ENCODE results near the gene CHST11.

Gene CHST11

DNA sequence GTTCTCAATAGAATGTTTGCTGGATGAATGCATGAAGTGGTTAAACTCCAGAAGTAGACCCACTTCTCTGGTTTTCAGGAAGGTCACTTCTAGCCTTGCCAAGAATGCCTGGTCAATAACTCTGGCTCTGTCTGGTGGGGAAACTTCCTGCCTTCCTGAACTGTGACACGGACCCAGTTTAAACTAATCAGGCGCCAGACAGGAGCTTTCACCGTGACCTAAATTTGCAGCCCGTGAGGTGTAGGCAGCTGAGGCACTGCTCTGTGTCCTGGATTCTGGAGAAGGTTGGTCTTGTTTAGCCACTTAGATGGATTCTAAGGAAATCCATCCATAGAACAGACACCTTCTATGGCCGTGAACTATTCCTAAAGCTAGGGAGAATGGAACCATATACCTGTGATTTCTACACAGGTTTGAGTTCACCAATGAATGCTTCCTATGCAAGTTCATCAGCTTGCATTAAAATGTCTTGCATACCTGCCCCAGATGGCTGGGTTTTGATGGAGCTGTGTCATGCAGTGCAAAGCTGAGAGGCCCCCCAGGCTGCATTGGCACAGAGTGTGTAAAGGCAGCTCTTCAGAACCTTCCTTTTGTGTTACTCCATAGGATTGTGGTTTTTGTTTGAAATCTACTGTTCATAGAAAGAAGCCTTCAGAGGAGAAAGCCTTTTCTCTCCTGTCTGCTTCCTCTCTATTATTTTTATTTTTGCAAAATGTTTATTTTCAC lies 4.4 kb downstream of the CHST11 start:
- DNase-seq = no peak

DNA sequence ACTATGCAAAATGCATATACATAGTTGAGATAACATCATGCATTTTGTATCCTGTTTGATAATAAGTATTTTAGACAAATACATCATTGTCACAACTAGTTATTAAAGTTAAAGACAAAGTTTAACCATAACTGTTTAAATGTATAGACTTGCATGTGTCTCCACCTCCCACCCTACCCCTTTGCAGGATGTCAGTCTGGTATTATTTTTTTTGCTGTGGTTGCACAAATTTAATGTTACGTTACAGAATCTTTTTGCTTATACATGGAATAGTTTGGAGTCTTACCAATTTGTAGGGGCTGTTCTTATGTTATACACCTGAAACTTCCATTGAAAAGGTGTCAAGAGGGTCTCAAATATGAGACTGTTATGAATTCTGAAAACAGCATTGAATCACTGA lies 5.6 kb downstream of the CHST11 start:
- no peak for DNase-seq

DNA sequence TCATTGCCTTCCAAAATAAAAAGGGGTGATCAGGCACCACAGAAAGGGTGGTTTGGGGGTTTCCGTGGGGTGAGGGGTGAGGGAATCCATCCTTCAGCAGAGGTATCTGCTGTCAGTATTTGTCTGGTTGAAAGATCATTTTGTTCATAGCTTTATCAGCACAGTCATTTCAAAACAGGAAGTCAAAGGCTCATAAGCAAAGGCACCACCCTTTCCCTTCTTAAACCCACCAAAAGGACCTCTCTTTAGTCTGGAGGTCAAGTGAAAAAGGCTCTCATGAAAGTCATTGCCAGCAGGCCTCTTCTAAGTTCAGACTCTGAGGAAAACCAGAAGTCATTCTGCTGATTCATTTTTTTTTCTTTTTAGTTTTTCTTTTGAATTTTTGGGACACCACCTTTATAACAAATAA lies 6.2 kb downstream of the CHST11 start:
- DNase-seq = no peak

DNA sequence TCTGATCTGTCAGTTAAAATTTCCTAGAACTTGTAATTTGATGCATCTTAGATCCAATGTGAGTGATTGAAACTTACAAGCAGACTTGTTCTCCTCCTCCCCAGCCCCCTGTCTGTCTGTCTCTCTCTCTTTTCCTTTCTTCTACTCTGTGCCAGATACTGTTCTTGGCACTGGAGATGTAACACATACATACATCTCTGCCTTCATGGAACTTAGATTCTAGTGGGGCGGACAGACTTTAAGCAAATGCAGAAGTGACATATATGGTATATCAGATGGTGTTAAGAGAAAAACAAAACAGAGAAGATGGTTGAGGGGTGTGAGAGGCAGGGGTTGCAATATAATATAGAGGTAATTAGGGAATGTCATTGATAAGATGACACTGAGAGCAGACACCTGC lies 6.6 kb downstream of the CHST11 start:
- no peak for DNase-seq

DNA sequence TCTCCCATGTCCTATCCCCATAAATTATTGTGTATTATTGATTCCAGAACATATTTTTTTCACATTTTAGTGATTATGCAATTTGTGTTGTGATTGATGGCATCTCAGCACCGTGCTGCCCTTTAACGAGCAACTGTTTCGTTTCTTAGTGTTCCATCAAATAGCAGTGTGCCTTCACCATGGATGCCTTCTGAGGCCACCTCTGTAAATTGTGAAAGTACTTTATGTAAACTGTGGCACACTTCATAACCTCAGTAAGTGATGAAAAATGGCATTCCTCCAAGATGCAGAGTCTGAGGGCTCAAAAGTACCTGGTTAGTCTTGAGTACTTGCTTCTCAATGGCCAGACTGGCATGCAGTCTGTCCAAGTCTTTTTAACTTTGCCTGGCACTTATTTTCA lies 8.2 kb downstream of the CHST11 start:
- DNase-seq = no peak

DNA sequence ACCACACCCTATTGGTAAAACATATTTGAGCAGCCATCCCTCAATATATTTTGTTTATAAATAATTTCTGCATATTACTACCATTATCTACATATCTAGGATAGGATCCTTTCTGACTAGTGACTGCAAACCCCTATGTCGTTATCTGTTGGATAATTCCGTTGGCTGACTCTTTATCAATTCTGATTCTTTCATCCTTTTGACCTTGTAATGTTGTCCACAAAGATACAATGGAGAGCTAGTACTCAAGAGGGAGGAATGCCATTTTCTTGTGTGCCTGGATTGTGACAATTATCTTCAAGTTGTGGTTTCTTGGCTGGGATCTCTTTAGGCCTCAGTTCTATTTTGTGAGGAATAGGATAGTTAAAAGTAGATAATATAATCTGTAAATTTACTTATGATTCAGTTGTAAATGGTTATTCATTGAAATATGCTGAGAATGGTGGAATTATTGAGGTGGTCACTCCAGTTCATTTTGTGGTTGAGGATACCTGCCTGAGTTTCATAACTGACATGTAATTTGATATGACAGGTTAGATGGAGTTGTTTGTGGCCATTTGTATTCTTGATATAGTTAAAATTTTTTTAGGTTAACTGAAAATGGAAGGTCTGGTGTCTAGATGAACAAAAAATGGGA lies 10.1 kb downstream of the CHST11 start:
- DNase-seq = no peak

DNA sequence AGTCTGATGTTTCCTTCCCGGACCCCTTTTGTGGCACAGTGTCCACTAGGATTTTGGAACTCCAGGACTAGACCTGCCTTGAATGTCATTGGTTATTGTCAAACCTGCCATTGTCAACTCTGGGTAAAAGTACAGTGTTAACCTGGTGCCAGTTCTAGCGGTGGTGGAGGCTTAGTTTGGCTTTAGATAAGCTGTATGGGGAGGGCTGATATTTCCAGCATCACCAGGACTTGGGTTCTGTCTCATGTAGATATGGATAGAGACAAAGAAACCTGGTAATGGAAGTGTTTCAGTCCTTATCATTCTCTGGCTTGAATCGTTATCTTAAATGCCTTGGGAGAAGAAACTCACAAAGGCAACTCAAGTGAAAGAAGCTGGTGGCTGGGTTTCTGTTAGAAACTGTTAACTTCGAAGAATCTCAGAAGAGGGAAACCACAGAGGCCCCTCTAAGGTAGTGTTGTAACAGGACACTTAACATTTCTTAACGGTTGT lies 10.6 kb downstream of the CHST11 start:
- no peak for DNase-seq

DNA sequence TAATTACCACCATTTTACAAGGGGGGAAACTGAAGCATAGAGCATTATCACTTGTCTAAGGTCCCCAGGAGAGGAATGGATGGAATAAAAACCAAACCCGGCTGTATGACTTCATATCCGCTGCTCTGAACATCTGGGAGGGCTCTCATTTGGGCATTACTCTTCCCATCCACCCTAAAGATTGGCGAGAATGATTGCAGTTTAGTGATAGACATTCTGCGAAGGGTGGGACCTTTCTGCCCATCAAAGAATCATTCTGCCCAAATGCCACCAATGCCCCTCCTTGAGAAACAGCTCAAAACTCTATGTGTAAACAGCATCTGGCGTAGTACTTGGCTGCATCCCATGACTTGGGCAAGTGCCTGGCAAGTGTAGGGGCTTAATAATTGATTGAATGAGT lies 11.6 kb downstream of the CHST11 start:
- DNase-seq = no peak

DNA sequence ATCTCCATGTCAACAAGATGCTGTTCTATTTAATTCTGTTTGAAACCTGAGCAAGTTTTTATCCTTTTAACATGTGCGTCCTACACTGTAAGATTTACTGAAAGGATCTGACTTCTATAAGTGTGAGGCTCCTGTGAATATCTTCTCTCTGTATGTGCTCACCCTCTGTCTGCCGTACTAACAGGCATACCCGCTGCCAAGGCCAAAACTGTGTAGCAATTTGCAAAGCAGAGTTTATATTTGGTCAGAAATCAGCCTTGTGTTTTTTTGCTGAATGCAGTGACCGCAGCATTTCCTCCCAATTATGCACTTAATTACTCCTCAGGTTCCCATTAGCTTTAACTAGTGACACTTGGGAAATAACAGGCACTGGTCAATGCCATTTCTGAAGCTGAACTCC lies 12.3 kb downstream of the CHST11 start:
- no peak for DNase-seq

DNA sequence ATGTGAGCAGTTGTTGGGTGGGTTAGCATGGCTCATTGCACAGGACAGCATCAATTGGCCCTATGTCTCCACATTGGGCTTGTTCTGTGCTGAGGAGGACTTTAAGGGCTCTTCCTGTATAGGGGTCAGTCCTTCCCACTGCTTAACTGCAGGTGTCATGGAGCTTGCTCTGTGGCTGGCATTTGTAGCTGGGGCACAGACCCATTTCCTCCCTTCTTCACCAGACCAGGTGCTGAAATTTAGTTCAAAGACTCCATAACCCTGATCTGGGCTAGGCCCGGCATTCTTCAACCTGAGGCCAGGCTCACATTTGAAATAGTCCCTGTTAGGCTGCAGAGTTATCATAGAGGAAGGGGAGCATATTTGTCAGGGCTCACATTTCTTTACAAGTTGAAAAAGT lies 12.8 kb downstream of the CHST11 start:
- DNase-seq = no peak

DNA sequence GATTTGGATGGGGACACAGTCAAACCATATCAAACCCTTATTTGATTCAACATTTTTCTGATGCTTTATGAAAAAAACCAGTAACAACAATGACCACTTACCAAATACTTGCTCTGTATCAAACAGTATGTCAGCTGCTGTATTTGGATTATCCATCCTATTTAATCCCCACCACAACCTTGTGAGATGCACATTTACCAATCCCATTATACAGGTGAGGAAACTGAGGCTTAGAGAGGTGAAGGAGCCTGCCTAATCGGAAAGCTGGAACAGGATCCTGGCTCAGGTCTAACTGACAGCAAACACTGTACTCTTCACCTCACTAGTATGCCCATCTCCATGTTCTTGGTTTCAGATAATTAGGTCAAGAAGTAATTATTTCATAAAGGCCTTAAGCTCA lies 13.8 kb downstream of the CHST11 start:
- DNase-seq = no peak

DNA sequence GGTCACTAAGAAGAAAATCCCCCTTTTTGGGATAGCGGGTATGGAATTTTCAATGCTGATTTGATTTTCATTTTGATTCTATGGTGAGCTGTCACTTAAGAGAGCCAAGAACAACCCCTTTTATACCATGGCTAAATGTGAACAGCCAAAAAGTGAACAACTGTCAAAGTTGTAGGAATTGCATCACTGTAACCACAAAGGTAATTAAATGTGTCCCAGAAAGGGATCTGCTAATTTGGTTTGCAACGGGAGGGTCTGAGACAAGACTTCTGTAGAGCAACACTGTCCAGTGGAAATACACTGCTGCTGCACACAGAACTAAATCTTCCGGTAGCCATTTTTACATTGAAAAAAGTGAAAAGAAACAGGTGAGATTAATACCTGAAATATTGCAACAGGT lies 14.6 kb downstream of the CHST11 start:
- no peak for DNase-seq

DNA sequence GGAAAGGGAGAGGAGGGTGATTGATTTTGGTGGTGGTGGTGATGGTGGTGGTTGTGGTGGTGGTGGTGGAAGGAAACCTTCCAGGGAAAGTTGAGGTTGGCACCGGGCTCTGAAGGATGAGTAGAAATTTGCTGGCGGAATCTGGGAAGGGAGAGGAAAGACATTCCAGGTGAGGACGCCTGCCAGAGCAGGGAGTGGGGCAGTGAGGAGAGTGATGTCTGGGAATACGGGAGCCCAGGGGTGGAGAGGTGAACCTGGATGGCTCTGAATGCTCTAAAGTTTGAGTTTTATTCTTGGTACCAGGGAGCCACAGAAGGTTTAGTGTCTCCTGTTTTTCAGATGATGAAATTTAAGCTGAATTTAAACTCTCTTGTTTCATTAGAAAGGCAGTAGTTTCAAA lies 16.0 kb downstream of the CHST11 start:
- DNase-seq = no peak

DNA sequence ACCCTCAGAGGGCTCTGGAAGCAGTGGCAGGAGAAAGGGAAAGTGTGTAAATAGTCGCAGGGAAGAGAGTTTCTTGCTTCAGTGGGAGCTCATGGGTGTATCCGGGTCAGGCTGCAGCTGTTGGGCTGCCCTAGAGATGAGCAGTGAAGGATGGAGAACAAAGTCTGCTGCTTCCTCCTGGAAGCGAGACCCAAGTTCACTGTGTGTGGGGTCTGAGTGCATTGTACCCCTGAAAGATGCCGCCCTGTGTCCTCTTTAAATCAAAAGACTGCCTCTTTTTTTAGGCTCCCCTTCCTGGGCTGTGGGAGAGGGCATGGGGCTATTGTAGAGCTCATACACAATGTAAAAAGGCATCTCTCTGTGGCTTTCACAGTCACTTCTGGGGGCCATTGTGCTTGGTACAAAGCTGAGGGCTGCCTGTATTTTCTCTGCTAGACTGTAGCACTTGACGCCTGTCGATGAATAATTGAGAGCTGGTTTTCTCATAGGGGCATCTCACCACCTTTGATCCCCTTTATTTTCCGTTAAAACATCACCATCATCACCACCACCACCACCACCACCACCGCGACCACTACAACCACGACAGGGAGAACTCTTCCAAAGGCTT lies 16.7 kb downstream of the CHST11 start:
- no peak for DNase-seq

DNA sequence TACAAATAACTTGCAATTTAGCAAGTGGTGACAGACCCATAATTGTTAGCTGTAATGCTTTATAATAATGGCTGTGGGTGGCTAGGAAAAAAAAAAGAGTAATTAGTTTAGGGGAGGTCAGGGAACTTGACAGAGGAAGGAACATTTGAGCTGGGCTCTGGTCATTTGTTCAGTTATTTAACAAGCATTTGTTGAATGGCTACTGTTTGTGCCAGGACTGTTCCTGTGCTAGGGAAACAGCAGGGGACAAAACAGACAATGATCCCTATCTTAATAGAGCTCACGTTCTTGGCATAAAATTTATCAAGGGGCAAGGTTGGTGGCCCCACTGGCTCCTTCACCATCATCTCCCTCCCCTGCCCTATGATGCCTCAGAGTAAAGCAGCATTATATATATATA lies 18.5 kb downstream of the CHST11 start:
- DNase-seq = no peak

DNA sequence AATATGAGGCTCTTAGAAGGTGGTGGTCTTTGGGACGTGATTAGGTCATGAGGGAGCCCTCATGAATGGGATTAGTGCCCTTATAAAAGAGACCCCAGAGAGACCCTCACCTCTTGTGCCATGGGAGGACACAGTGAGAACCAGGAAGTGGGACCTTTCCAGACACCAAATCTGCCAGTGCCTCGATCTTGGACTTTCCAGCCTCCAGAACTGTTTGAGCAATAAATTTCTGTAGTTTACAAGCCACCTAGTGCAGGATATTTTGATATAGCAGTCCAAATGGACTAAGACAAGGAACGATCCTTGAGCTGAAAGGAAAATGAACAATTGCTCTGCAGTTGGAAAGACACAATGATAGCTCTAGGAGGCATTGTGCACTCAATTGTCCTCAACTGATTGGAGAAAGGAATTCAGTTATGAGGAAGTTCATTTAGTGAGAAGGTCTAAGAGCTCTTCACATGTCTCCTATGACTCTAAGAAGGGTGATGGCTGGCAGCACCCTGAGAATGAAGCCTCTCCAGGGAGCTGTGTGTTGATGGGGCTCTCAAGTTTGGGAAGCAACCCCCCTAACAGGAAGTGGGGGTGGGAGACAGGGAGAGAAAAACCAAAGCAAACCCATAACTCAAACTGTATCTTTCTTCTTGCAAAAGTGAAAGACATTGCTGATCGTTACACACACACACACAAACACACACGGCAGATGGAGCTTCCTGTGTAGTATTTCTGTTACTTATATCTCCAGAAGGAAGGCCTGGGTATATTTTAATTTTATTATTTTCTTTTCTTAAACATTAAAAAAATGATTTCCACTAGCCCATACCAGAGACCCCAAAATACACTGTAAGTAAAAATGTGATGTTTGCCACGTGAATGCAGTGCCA lies 21.0 kb downstream of the CHST11 start:
- DNase-seq = no peak

DNA sequence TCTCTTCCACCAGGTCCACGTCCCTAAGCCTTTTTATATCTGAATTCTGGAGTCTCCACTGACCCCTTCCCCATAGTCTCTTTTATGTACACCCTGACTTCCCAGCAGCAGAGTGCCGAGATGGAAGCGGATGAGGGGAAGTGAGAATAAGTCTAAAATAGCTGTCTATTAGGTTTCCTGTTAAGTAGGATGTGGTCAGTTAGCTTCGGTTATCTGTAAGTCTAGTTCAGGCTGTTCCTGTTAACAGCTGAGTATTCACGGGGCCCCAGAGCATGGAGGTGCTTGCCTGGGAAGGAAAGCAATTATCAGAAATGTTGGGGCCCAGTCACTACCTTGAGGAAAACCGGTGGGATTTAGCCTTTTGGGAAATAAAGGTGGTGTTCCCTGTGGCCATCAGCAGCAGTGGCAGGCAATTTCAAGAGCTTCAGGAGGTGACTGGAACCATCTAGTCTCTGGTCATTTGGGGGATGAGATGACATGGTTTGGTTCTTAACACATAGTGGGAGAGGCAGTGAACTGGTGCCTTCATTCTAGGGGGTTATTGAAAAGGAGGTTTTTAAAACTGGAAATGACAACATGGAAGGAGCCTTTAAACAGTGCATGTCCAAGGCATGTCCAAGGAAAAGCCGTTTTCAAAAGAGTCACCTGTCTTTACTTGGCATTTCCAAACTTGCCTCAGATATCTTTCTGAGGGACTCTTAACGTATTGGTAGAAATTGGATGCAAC lies 21.8 kb downstream of the CHST11 start:
- DNase-seq = no peak

DNA sequence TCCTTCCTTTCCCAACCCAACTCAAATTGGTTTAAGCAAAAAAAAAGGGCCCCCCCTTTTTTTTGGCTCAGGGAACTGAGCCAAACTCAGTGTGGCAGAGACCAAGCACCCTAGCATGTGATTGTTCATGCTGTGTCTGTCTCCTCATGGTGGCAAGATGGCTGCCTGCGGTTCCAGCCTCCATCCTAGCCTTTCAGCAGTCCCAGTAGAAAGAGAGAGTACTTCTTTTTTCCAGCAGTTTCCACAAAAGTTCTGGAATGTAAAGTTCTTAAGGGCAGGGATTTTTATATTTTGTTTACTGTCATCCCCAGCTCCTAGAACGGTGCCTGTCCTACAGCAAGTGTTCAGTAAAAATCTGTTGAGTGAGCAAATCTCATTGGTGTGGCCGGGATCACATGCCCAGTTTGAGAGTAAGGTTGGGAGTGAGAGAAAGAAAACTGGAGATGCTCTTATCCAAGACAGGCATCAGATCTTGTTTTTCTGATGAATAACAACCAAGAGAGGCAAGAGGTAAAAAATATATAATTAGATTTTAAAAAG lies 22.4 kb downstream of the CHST11 start:
- no peak for DNase-seq

DNA sequence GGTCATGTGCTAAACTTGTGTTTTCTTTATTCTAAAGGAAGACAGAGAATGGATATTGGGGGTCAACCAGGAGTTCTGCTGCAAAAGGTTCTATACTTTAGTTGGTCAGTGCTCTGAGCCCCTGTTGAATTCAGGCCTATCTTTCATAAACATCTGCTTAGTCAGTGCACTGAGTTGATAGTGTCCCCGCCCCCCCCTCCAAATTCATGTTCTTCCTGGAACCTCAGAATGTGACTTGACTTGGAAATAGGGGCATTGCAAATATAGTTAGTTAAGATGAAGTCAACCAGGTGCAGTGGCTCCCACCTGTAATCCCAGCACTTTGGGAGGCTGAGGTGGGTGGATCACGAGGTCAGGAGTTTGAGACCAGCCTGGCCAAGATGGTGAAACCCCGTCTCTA lies 23.3 kb downstream of the CHST11 start:
- DNase-seq = no peak

DNA sequence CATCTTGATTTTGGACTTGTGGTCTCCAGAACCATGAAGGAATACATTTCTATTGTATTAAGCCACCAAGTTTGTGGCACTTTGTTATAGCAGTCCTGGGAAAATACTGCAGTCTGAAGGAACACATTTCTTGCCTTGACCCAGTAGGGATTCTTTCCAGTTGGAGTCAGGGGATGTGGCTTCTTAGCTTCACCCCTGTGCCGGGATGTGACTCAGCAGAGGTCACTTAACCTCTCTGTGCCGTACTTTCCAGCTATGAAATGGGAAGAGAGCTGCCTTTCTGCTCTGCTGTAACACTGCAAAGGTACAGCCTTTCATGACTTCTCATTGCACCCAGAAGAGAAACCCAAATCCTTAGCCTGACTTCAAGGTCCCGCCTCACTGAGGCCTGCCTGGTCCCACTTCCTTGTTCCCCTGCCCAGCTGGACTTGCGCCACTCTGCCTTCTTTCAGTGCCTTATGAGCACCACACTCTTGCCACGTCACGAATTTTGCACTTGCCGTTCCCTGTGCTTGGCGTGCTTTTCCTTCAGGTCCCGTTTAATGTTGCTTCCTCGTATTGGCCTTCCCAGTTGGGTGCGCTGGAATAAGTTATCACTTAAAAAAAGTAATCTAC lies 24.2 kb downstream of the CHST11 start:
- DNase-seq = no peak

DNA sequence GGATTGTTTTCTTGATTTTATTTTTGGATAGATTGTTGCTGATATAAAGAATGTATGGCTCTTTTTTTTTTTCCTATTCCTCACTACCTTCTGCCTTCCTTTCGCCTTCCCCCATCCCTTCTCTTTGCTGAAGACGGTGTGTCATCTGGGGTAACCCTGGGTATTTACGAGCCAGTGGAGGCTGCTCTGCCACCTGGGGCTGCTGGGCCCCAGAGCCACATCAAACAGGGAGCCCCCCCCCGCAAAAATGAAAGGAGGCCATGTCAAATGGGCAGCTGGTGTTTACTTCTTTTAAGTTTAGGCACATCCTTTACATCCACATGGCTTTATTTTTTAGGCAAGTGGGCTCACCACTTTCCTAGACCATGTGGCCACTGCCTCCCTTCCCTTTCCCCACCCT lies 25.4 kb downstream of the CHST11 start:
- DNase-seq = no peak

DNA sequence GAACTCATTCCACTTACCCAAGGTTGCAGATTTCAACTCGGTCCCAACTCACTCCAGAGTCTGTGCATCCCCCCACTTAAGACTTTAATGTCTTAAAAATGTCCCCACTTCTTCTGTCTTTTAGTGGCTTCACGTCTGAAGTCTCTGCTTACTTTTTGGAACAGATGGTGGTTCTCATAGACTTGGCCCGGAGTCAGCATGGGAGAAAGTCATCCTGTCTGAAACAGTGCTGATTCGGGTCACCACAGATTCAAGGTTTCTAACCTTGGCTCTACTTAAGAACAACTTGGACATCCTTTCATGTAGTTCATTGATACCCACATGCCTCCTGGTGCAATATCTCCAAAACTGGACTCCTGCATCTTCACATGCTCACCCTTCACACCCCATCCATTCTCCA lies 26.0 kb downstream of the CHST11 start:
- no peak for DNase-seq
